Heart right ventricle (tissue), 16 donors: ENCODE data around the gene AP2A1. TPM values are rescaled to one million over a fixed set of nuclear protein-coding genes. Genes with fewer than 3 reads are reported as not detected.

Experiments used
- ATAC-seq, 8 donors: fragments of 200-7000 bp; cut with Tn5 transposase; one replicate each; pipeline ENCODE4 v1.9.1; 2020; ENCODE audit warnings: mild to moderate bottlenecking in 8 of 8, moderate library complexity in 8 of 8, moderate number of reproducible peaks in 1 of 8
- DNase-seq, 2 donors: peaks; one replicate each; pipeline ENCODE4 v3.0.0-alpha.2; 2020
- H3K27ac ChIP-seq, 10 donors: fragments of 200-600 bp; sonication (generic) in 2 of 10; one replicate each; pipeline versions ENCODE4 v1.5.0 to v1.8.0; 2020 to 2022; ENCODE audit warnings: mild to moderate bottlenecking in 3 of 10
- H3K27me3 ChIP-seq, 7 donors: fragments of 200-600 bp; one replicate each; pipeline ENCODE4 v1.8.0; 2021 to 2022; ENCODE audit warnings: mild to moderate bottlenecking in 2 of 7
- H3K36me3 ChIP-seq, 9 donors: fragments of 200-600 bp; sonication (generic) in 1 of 9; one replicate each; pipeline versions ENCODE4 v1.5.0 to v1.8.0; 2020 to 2022; ENCODE audit warnings: mild to moderate bottlenecking in 2 of 9
- H3K4me1 ChIP-seq, 9 donors: fragments of 200-600 bp; sonication (generic) in 1 of 9; one replicate each; pipeline versions ENCODE4 v1.5.0 to v1.8.0; 2020 to 2022; ENCODE audit warnings: mild to moderate bottlenecking in 4 of 9
- H3K4me3 ChIP-seq, 10 donors: fragments of 200-600 bp; sonication (generic) in 2 of 10; one replicate each; pipeline versions ENCODE4 v1.5.0 to v1.8.0; 2020 to 2022; ENCODE audit warnings: mild to moderate bottlenecking in 7 of 10, moderate library complexity in 2 of 10
- H3K9me3 ChIP-seq, 11 donors: fragments of 200-600 bp in 10 of 11; sonication (generic) in 2 of 11; one replicate each; pipeline versions ENCODE4 v1.5.0 to v1.8.0; 2013 to 2022; ENCODE audit warnings: mild to moderate bottlenecking in 2 of 11, control low read depth in 1 of 11, moderate library complexity in 1 of 11
- CTCF ChIP-seq, 9 donors: fragments of 200-600 bp; sonication (generic) in 2 of 9; IDR thresholded peaks; one replicate each; pipeline versions ENCODE4 v1.5.0 to v1.8.0; 2021 to 2022; ENCODE audit warnings: antibody characterized with exemption in 9 of 9, mild to moderate bottlenecking in 5 of 9, moderate library complexity in 1 of 9
- WGBS, 2 donors: extraction: QIAGEN DNeasy Blood & Tissue Kit; methylation state at CpG; one replicate each; pipeline ENCODE4 v1.1.7; 2013; ENCODE audit warnings: inconsistent platforms in 1 of 2; 5-methylcytosine and 5-hydroxymethylcytosine counted together
- intact Hi-C, 10 donors: fragments of 100-400 bp; cut with DNase I; formaldehyde crosslinking; loops; one replicate each; pipeline versions ENCODE4 v1.11.1 to v1.14.2; 2022
- polyA plus RNA-seq, 2 donors: library from polyadenylated mRNA; stranded (reverse); fragments of 200-250 nt; gene quantifications; one replicate each; pipeline ENCODE4 v1.2.3, GENCODE V29; 2013
- total RNA-seq, 10 donors: library from RNA; stranded (reverse); fragmentation: NEBNext Ultra II Directional in 3 of 10; extraction: Animal tissue kit (Norgen Biotek cat#: 25700) in 3 of 10; gene quantifications; one replicate each; pipeline versions ENCODE4 v1.2.1 to v1.2.4, GENCODE V29; 2021 to 2023
- donor health status: Arrhythmogenic right ventricular cardiomyopathy.
- donor health status: ischemic (EF 13 %, LVEDD 7.1; RV severe dilation, severe dysfunction).
- donor health status: healthy with polysubstance abuse.
- donor health status: DM: no; HTN: yes; CAD: no.
- donor health status: DM: no; HTN: no; CAD: no.
- donor health status: ischemic (EF 25% LVEDD 6.9; RV normal size, moderate dysfunction).
- donor health status: ischemic (EF 25% LVEDD 5.7; RV mildly dilated, moderate dysfunction).
- donor health status: healthy.
- donor health status: DM: yes; HTN: yes; CAD: no.
- donor health status: Ischemic cardiomyopathy.
- donor health status: ischemic (EF 35%, LVEDD 5.7; RV mildly dilated, moderate dysfunction).
- donor health status: nonischemic (EF 11% LVEDD 7.7; RV severe dilation, severe dysfunction).
- donor health status: DM: yes; HTN: yes; CAD: no.
- donor health status: PGD.
- donor health status: ischemic (EF 29% LVEDD 5.4; RV normal size, mild dysfunction).
- donor health status: nonischemic (EF 23%, LVEDD 6.1; RV moderate dilation, normal function).

The AP2A1 gene
- total and polyA plus RNA-seq, 12 donors, result 36.1 to 108 (median 62.6) TPM

- H3K9me3 ChIP-seq, result no peaks in the 10 kb centered on the region
- H3K27ac ChIP-seq, result peak overlapping the region in 1 of 10 donors; percentile 60
- intact Hi-C loops, result loop anchor here in 1 of 10 donors (10.0 kb wide), 1 partner anchor 1242 kb away; no protein-coding TSS in a partner anchor
- ATAC-seq (no peak), DNase-seq (no peak)
- TF ChIP-seq CTCF (IDR thresholded peaks at IDR 0.05), result no peak
- WGBS, 2 donors, result 60 to 72% methylated on average over 9 of the region's 9 CpGs
- no peaks in the 10 kb centered on the region for H3K27me3 ChIP-seq
- no peak overlapping the region for H3K4me3 ChIP-seq
- peaks cover 0 to 100% (median 70%) of the 10 kb centered on the region in 9 donors for H3K36me3 ChIP-seq
- peaks cover 0 to 18% (median 0%) of the 10 kb centered on the region in 9 donors for H3K4me1 ChIP-seq
These were observed 65.8 kb downstream of the AP2A1 start for GRCh38 chr19:49832556-49832955.

GRCh38 chr19:49833599-49833998 is 66.8 kb downstream of the AP2A1 start:
- H3K4me3 ChIP-seq, result no peak overlapping the region
- no peak for DNase-seq
- TF ChIP-seq CTCF (IDR thresholded peaks at IDR 0.05), result no peak
- peaks cover 0 to 100% (median 75%) of the 10 kb centered on the region in 9 donors for H3K36me3 ChIP-seq
- no peaks in the 10 kb centered on the region for H3K9me3 ChIP-seq
- intact Hi-C loops, result loop anchor here in 1 of 10 donors (10.0 kb wide), 1 partner anchor 1241 kb away; no protein-coding TSS in a partner anchor
- H3K27me3 ChIP-seq, result no peaks in the 10 kb centered on the region
- WGBS, 2 donors, result 92 to 93% methylated on average over 7 of the region's 7 CpGs
- ATAC-seq, result peak in 1 of 8 donors; percentile 10
- H3K4me1 ChIP-seq, result peaks cover 0 to 18% (median 0%) of the 10 kb centered on the region in 9 donors
- H3K27ac ChIP-seq, result no peak overlapping the region

- ATAC-seq (peak in 2 of 8 donors; percentile 5 to 21), DNase-seq (no peak)
- 95 to 96% methylated on average over 10 to 12 of the region's 12 CpGs for WGBS, 2 donors
- Histone ChIP-seq H3K9me3 (no peaks in the 10 kb centered on the region), H3K27ac (no peak overlapping the region), H3K4me1 (peaks cover 0 to 18% (median 0%) of the 10 kb centered on the region in 9 donors), H3K27me3 (no peaks in the 10 kb centered on the region), H3K36me3 (peaks cover 0 to 100% (median 69%) of the 10 kb centered on the region in 9 donors), H3K4me3 (no peak overlapping the region)
- TF ChIP-seq CTCF (IDR thresholded peaks at IDR 0.05), result no peak
- intact Hi-C loops, result loop anchor here in 1 of 10 donors (10.0 kb wide), 1 partner anchor 1239 kb away; no protein-coding TSS in a partner anchor
These were observed 68.8 kb downstream of the AP2A1 start for GRCh38 chr19:49835562-49835961.

GRCh38 chr19:49836176-49837008 is 69.6 kb downstream of the AP2A1 start:
- no peak for TF ChIP-seq CTCF (IDR thresholded peaks at IDR 0.05)
- ATAC-seq, result no peak
- 93 to 94% methylated on average over 20 of the region's 20 CpGs for WGBS, 2 donors
- Histone ChIP-seq H3K4me1 (peaks cover 0 to 17% (median 0%) of the 10 kb centered on the region in 9 donors), H3K27ac (no peak overlapping the region), H3K36me3 (peaks cover 0 to 98% (median 63%) of the 10 kb centered on the region in 9 donors), H3K27me3 (no peaks in the 10 kb centered on the region), H3K4me3 (no peak overlapping the region), H3K9me3 (no peaks in the 10 kb centered on the region)
- intact Hi-C loops, result loop anchor here in 1 of 10 donors (10.0 kb wide), 1 partner anchor 1238 kb away; no protein-coding TSS in a partner anchor
- no peak for DNase-seq
